Measurements from ENCODE around the gene KLRB1.
"Not testable (repeated sequence)": the region's sequence is repeated elsewhere in the genome, so short reads cannot be mapped to it uniquely, and the experiment has no call there.

Gene KLRB1

DNA sequence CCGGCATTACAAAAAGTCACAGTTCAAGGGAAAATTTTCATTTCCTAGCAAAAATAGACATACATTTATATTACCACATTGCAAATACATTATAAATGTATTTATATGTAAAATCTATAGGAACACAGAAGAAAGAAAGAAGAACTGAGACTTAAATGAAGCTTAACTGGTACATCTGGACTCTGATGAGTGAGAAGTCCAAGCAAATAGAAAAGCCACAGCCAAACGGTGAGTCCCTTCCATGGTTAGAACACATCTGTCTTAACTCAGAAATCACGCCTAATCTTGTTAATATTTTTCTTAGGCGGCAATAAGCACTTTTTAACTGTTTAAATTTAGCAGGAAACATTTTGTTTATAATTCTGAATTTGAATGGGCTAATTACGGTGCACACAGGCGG is 9.4 kb upstream of the KLRB1 start:
- TF ChIP-seq, protein P1, sequence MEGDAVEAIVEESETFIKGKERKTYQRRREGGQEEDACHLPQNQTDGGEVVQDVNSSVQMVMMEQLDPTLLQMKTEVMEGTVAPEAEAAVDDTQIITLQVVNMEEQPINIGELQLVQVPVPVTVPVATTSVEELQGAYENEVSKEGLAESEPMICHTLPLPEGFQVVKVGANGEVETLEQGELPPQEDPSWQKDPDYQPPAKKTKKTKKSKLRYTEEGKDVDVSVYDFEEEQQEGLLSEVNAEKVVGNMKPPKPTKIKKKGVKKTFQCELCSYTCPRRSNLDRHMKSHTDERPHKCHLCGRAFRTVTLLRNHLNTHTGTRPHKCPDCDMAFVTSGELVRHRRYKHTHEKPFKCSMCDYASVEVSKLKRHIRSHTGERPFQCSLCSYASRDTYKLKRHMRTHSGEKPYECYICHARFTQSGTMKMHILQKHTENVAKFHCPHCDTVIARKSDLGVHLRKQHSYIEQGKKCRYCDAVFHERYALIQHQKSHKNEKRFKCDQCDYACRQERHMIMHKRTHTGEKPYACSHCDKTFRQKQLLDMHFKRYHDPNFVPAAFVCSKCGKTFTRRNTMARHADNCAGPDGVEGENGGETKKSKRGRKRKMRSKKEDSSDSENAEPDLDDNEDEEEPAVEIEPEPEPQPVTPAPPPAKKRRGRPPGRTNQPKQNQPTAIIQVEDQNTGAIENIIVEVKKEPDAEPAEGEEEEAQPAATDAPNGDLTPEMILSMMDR (IDR thresholded peaks at IDR 0.05; ENCODE audit: insufficient read depth, low read length, poor library complexity, severe bottlenecking) = no peak
- no peak for DNase-seq (ENCODE audit: extremely low read depth, insufficient read length)
- no peak overlapping the region for H3K4me3 ChIP-seq (replicated peaks; ENCODE audit: low read depth, low read length)
- H3K27me3 ChIP-seq (replicated peaks; ENCODE audit: control insufficient read depth, insufficient read depth, low read length) = no peaks in the 10 kb centered on the region
- H3K36me3 ChIP-seq (ENCODE audit: control insufficient read depth, insufficient read depth, low read length) = no peaks in the 10 kb centered on the region

DNA sequence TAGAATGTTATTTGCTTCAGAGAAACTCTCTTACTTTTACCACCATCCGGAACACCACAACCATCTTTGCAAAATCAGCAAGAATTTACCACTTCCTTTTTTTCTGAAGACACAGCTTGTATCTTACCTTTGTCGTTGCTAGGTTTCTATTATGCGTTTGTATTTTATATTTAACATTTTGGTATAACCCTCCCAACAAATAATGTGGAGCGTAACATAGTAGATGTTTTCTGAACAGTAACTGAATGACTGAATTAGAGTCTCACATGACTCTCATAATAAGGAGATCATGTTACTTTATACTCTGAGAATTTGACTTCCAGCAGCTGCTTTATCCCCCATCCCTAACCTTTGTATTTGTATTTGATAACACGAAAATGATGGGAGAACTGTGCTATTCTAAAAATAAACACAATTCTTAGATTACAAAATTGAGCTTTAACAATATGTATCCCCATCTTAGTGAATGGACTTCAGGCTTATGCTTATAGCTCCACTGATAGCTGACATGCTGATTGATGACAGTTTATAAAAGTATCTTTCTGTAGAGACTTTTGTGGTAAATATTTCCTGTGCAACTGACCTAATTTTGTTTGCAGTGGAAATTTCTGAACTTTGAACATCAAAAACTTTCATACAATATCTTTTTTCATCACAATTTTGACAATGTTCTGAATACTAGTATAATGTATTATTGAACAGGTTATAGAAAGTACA is 7.9 kb upstream of the KLRB1 start:
- Histone ChIP-seq H3K4me3 (replicated peaks; ENCODE audit: low read depth, low read length) (no peak overlapping the region), H3K27me3 (replicated peaks; ENCODE audit: control insufficient read depth, insufficient read depth, low read length) (no peaks in the 10 kb centered on the region), H3K36me3 (ENCODE audit: control insufficient read depth, insufficient read depth, low read length) (no peaks in the 10 kb centered on the region)
- no peak for DNase-seq (ENCODE audit: extremely low read depth, insufficient read length)
- TF ChIP-seq, protein P1 (IDR thresholded peaks at IDR 0.05; ENCODE audit: insufficient read depth, low read length, poor library complexity, severe bottlenecking) = no peak

DNA sequence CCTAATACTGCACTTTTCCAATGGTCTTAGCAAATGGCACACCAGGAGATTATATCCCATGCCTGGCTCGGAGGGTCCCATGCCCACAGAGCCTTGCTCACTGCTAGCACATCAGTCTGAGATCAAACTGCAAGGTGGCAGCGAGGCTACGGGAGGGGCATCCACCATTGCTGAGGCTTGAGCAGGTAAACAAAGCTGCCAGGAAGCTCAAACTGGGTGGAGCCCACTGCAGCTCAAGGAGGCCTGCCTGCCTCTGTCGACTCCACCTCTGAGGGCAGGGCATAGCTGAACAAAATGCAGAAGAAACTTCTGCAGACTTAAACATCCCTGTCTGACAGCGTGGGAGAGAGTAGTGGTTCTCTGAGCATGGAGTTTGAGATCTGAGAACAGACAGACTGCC is 2.9 kb upstream of the KLRB1 start:
- DNase-seq (ENCODE audit: extremely low read depth, insufficient read length); H3K4me3 ChIP-seq (replicated peaks; ENCODE audit: low read depth, low read length); H3K36me3 ChIP-seq (ENCODE audit: control insufficient read depth, insufficient read depth, low read length); H3K27me3 ChIP-seq (replicated peaks; ENCODE audit: control insufficient read depth, insufficient read depth, low read length): not testable (repeated sequence)

DNA sequence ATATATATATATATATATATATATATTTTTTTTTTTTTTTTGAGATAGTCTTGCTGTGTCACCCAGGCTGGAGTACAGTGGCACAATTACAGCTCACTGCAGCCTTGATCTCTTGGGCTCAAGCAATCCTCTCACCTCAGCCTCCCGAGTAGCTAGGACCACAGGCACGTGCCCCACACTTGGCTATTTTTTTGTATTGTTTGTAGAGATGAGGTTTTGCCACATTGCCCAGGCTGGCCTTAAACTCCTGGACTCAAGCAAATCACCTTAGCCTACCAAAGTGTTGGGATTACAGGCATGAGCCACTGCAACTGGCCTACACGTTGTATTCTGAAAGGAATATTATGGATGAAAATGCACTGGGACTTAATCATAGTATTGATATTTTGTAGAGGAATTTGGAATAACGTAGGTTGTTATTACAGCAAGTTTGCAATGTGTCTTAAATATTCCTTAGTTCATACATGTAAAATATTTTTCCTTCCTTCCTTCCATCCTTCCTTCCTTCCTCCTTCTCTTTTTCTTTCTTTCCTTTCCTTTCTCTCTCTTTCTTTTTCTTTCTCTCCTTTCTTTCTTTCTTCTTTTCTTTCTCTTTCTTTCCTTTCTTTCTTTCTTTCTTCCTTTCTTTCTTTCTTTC is 862 bp downstream of the KLRB1 start:
- H3K36me3 ChIP-seq (ENCODE audit: control insufficient read depth, insufficient read depth, low read length) = no peaks in the 10 kb centered on the region
- DNase-seq (ENCODE audit: extremely low read depth, insufficient read length) = no peak
- H3K4me3 ChIP-seq (replicated peaks; ENCODE audit: low read depth, low read length) = no peak overlapping the region
- TF ChIP-seq, protein P1 (IDR thresholded peaks at IDR 0.05; ENCODE audit: insufficient read depth, low read length, poor library complexity, severe bottlenecking) = no peak
- no peaks in the 10 kb centered on the region for H3K27me3 ChIP-seq (replicated peaks; ENCODE audit: control insufficient read depth, insufficient read depth, low read length)

DNA sequence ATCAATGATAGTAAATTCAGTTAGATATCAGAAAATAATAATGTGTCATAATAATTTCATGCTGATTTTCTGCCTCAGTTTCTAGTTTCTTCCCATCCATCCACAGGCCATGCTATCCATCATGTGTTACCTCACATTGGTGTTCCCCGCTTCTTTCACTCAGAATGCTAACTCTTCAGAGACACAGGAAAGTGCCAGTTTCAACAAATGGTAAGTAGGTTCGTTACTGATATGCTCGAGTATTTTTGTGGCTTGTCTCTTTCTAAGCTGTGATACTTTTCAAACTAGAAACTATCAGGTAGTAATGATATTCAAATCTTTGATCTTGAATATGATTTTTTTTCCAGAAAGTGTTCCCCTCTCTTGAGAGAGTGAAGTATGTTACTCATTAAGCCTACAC is 1.5 kb downstream of the KLRB1 start:
- DNase-seq (ENCODE audit: extremely low read depth, insufficient read length) = no peak
- TF ChIP-seq, protein P1 (IDR thresholded peaks at IDR 0.05; ENCODE audit: insufficient read depth, low read length, poor library complexity, severe bottlenecking) = no peak
- no peaks in the 10 kb centered on the region for H3K36me3 ChIP-seq (ENCODE audit: control insufficient read depth, insufficient read depth, low read length)
- H3K27me3 ChIP-seq (replicated peaks; ENCODE audit: control insufficient read depth, insufficient read depth, low read length) = no peaks in the 10 kb centered on the region
- H3K4me3 ChIP-seq (replicated peaks; ENCODE audit: low read depth, low read length) = no peak overlapping the region

DNA sequence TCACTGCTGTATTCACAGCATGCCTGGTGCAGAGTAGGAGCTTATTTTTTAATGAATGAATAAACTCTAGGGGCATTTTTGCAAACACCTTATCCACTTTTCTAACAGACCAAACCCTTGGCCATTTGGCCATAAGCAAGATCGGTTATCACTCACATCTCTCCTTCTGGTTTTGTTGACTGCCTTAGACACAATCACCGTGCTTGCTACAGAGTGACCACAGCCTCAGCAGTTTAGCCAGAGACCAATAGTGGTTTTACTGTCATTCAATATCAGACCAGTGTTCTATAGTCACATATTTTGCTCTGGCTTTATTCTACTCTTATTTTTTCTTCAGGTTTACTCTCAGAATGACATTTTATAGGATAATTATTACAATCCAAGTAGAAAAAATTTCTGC is 2.2 kb downstream of the KLRB1 start:
- H3K36me3 ChIP-seq (ENCODE audit: control insufficient read depth, insufficient read depth, low read length) = no peaks in the 10 kb centered on the region
- no peak for DNase-seq (ENCODE audit: extremely low read depth, insufficient read length)
- H3K27me3 ChIP-seq (replicated peaks; ENCODE audit: control insufficient read depth, insufficient read depth, low read length) = no peaks in the 10 kb centered on the region
- H3K4me3 ChIP-seq (replicated peaks; ENCODE audit: low read depth, low read length) = no peak overlapping the region
- TF ChIP-seq, protein P1 (IDR thresholded peaks at IDR 0.05; ENCODE audit: insufficient read depth, low read length, poor library complexity, severe bottlenecking) = no peak
